Measurements from ENCODE around the gene LRIG1. TPM values are rescaled to one million over a fixed set of nuclear protein-coding genes. Genes with fewer than 3 reads are reported as not detected.

The LRIG1 gene
- total RNA-seq, 1 experiment from 2014 or later = 17.2 TPM

- H3K27ac Mint-ChIP-seq (ENCODE audit: low read depth, unreplicated experiment) = no peak overlapping the region
- peaks cover 78% of the 10 kb centered on the region for H3K36me3 Mint-ChIP-seq (ENCODE audit: insufficient read depth, unreplicated experiment)
- DNase-seq (ENCODE audit: unreplicated experiment) = peak; percentile 16
- H3K9me3 Mint-ChIP-seq (ENCODE audit: unreplicated experiment) = no peaks in the 10 kb centered on the region
- POLR2A ChIA-PET = interaction anchor here (0.8 to 1.0 kb wide), 3 partner anchors 28 to 334 kb away, joined by 3 to 5 read pairs (median 3); no protein-coding TSS in a partner anchor
- H3K4me3 Mint-ChIP-seq (ENCODE audit: unreplicated experiment) = no peak overlapping the region
- CTCF ChIA-PET = interaction anchor here (0.6 to 2.5 kb wide), 10 partner anchors 24 to 526 kb away, joined by 3 to 12 read pairs (median 4); no protein-coding TSS in a partner anchor
- peaks cover 9% of the 10 kb centered on the region for H3K4me1 Mint-ChIP-seq (ENCODE audit: insufficient read depth, unreplicated experiment)
- no peaks in the 10 kb centered on the region for H3K27me3 Mint-ChIP-seq (ENCODE audit: insufficient read depth, unreplicated experiment)
- BruUV-seq (replicated peaks) = TSS peak; percentile 23
- TF ChIP-seq CTCF (IDR thresholded peaks at IDR 0.05; ENCODE audit: unreplicated experiment) = peak; percentile 23
- intact Hi-C loops (cut with micrococcal nuclease) = no loop called here
These were observed 122.6 kb downstream of the LRIG1 start for GRCh38 chr3:66378256-66378655.

- Mint-ChIP-seq H3K36me3 (ENCODE audit: insufficient read depth, unreplicated experiment) (peaks cover 73% of the 10 kb centered on the region), H3K27ac (ENCODE audit: low read depth, unreplicated experiment) (no peak overlapping the region), H3K27me3 (ENCODE audit: insufficient read depth, unreplicated experiment) (no peaks in the 10 kb centered on the region), H3K9me3 (ENCODE audit: unreplicated experiment) (no peaks in the 10 kb centered on the region), H3K4me3 (ENCODE audit: unreplicated experiment) (no peak overlapping the region), H3K4me1 (ENCODE audit: insufficient read depth, unreplicated experiment) (peaks cover 9% of the 10 kb centered on the region)
- POLR2A ChIA-PET = interaction anchor here (0.8 to 1.0 kb wide), 3 partner anchors 28 to 334 kb away, joined by 3 to 5 read pairs (median 3); no protein-coding TSS in a partner anchor
- BruUV-seq (replicated peaks) = no TSS peak
- intact Hi-C loops (cut with micrococcal nuclease) = no loop called here
- DNase-seq (ENCODE audit: unreplicated experiment) = no peak
- no peak for TF ChIP-seq CTCF (IDR thresholded peaks at IDR 0.05; ENCODE audit: unreplicated experiment)
- CTCF ChIA-PET = interaction anchor here (0.6 to 2.5 kb wide), 11 partner anchors 9 to 526 kb away, joined by 3 to 12 read pairs (median 3); no protein-coding TSS in a partner anchor
These were observed 123.0 kb downstream of the LRIG1 start for GRCh38 chr3:66377800-66378199.

GRCh38 chr3:66376568-66376967 is 124.3 kb downstream of the LRIG1 start:
- Mint-ChIP-seq H3K9me3 (ENCODE audit: unreplicated experiment) (no peaks in the 10 kb centered on the region), H3K4me1 (ENCODE audit: insufficient read depth, unreplicated experiment) (peaks cover 9% of the 10 kb centered on the region), H3K4me3 (ENCODE audit: unreplicated experiment) (no peak overlapping the region), H3K27ac (ENCODE audit: low read depth, unreplicated experiment) (no peak overlapping the region), H3K36me3 (ENCODE audit: insufficient read depth, unreplicated experiment) (peaks cover 68% of the 10 kb centered on the region), H3K27me3 (ENCODE audit: insufficient read depth, unreplicated experiment) (no peaks in the 10 kb centered on the region)
- no TSS peak for BruUV-seq (replicated peaks)
- intact Hi-C loops (cut with micrococcal nuclease) = no loop called here
- no peak for TF ChIP-seq CTCF (IDR thresholded peaks at IDR 0.05; ENCODE audit: unreplicated experiment)
- ChIA-PET CTCF (no interaction called here), POLR2A (no interaction called here)
- peak; percentile 90 for DNase-seq (ENCODE audit: unreplicated experiment)

- DNase-seq (ENCODE audit: unreplicated experiment) = no peak
- no peak for TF ChIP-seq CTCF (IDR thresholded peaks at IDR 0.05; ENCODE audit: unreplicated experiment)
- intact Hi-C loops (cut with micrococcal nuclease) = no loop called here
- POLR2A ChIA-PET = interaction anchor here (0.6 kb wide), 1 partner anchor 22 kb away, joined by 3 read pairs; no protein-coding TSS in a partner anchor
- peaks cover 9% of the 10 kb centered on the region for H3K4me1 Mint-ChIP-seq (ENCODE audit: insufficient read depth, unreplicated experiment)
- CTCF ChIA-PET = interaction anchor here (0.6 to 1.0 kb wide), 5 partner anchors 11 to 120 kb away, joined by 3 to 7 read pairs (median 5); no protein-coding TSS in a partner anchor
- H3K27ac Mint-ChIP-seq (ENCODE audit: low read depth, unreplicated experiment) = no peak overlapping the region
- no peaks in the 10 kb centered on the region for H3K27me3 Mint-ChIP-seq (ENCODE audit: insufficient read depth, unreplicated experiment)
- no TSS peak for BruUV-seq (replicated peaks)
- H3K9me3 Mint-ChIP-seq (ENCODE audit: unreplicated experiment) = no peaks in the 10 kb centered on the region
- peaks cover 39% of the 10 kb centered on the region for H3K36me3 Mint-ChIP-seq (ENCODE audit: insufficient read depth, unreplicated experiment)
- no peak overlapping the region for H3K4me3 Mint-ChIP-seq (ENCODE audit: unreplicated experiment)
These were observed 128.0 kb downstream of the LRIG1 start for GRCh38 chr3:66372681-66373350.

Data from MCF 10A (cell line).